ENCODE data around the gene ARHGAP31. TPM values are rescaled to one million over a fixed set of nuclear protein-coding genes. Genes with fewer than 3 reads are reported as not detected.

Gene ARHGAP31
- total RNA-seq, 2 donors from 2014 or later: 5.7 to 7.9 TPM

DNA sequence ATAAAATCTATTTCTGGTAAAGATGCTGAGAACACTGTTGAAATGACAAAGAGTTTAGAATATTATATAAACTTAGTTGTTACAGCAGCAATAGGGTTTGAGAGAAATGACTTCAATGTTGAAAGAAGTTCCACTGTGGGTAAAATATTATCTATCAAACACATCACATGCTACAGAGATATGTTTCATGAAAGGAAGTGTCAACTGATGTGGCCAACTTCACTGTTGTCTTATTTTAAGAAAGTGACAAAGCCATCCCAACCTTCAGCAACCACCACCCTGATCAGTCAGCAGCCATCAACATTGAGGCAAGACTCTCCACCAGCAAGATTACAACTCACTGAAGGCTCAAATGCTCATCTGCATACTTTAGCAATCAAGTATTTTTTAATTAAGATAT, 149.0 kb downstream of the ARHGAP31 start:
- H3K36me3 ChIP-seq (replicated peaks in 1 of 2; ENCODE audit: insufficient read depth in 1 of 2, low read depth in 2 of 2): peaks cover 0 to 22% of the 10 kb centered on the region in 2 donors
- no peak overlapping the region for H3K4me3 ChIP-seq
- no peak overlapping the region for H3K27ac ChIP-seq
- H3K4me1 ChIP-seq: no peaks in the 10 kb centered on the region
- no peaks in the 10 kb centered on the region for H3K27me3 ChIP-seq
- H3K9me3 ChIP-seq: no peaks in the 10 kb centered on the region
- TF ChIP-seq, protein P1, sequence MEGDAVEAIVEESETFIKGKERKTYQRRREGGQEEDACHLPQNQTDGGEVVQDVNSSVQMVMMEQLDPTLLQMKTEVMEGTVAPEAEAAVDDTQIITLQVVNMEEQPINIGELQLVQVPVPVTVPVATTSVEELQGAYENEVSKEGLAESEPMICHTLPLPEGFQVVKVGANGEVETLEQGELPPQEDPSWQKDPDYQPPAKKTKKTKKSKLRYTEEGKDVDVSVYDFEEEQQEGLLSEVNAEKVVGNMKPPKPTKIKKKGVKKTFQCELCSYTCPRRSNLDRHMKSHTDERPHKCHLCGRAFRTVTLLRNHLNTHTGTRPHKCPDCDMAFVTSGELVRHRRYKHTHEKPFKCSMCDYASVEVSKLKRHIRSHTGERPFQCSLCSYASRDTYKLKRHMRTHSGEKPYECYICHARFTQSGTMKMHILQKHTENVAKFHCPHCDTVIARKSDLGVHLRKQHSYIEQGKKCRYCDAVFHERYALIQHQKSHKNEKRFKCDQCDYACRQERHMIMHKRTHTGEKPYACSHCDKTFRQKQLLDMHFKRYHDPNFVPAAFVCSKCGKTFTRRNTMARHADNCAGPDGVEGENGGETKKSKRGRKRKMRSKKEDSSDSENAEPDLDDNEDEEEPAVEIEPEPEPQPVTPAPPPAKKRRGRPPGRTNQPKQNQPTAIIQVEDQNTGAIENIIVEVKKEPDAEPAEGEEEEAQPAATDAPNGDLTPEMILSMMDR (IDR thresholded peaks at IDR 0.05): no peak
- no peak for TF ChIP-seq POLR2A (IDR thresholded peaks at IDR 0.05)
- intact Hi-C loops (cut with DNase I): no loop called here
- no peak for DNase-seq
- ATAC-seq: no peak

DNA sequence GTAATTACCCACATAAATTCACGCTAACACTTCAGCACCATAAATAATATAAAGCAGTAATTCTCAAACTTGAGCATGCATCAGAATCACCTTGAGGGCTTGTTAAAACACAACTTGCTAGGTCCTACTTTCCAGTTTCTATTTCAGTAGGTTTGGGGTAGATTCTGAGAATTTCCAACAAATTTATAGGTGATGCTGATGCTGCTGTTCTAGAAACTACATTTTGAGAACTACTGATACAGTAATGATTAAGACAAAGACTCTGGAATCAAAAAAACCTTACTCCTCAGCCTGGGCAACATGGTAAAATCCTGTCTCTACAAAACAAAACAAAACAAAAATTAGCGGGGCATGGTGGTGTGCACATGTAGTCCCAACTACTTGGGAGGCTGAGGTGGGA, 150.4 kb downstream of the ARHGAP31 start:
- intact Hi-C loops (cut with DNase I): no loop called here
- H3K36me3 ChIP-seq (replicated peaks in 1 of 2; ENCODE audit: insufficient read depth in 1 of 2, low read depth in 2 of 2): peaks cover 0 to 29% of the 10 kb centered on the region in 2 donors
- no peaks in the 10 kb centered on the region for H3K4me1 ChIP-seq
- H3K9me3 ChIP-seq: no peaks in the 10 kb centered on the region
- ATAC-seq (no peak), DNase-seq (no peak)
- 95 to 100% methylated on average over 2 of the region's 2 CpGs for WGBS, 2 donors
- no peak overlapping the region for H3K27ac ChIP-seq
- H3K4me3 ChIP-seq: no peak overlapping the region
- TF ChIP-seq, protein P1 (IDR thresholded peaks at IDR 0.05): no peak
- TF ChIP-seq POLR2A (IDR thresholded peaks at IDR 0.05): no peak
- H3K27me3 ChIP-seq: no peaks in the 10 kb centered on the region

DNA sequence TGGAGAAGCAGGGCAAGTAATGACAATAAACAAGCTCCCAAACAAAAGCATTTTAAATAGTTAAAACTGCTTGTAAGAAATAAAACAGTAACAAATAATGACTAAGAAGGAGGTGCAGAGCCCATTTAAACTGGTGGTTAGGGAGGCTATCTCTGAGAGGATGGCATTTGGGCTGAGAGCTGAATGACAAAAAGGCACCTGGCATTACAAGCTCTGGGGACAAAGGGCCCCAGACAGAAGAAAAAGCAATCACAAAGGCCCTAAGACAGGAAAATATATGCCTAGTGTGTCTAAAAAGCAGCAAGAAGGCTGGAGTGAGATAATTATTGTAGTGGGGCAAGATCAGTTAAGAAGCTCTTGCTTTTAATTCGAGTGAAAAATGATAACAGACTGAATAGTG, 159.6 kb downstream of the ARHGAP31 start:
- Histone ChIP-seq H3K36me3 (replicated peaks in 1 of 2; ENCODE audit: insufficient read depth in 1 of 2, low read depth in 2 of 2) (peaks cover 6 to 39% of the 10 kb centered on the region in 2 donors), H3K27me3 (no peaks in the 10 kb centered on the region), H3K27ac (no peak overlapping the region), H3K4me3 (no peak overlapping the region), H3K4me1 (peaks cover 31% of the 10 kb centered on the region), H3K9me3 (no peaks in the 10 kb centered on the region)
- ATAC-seq (no peak), DNase-seq (no peak)
- 41 to 52% methylated on average over 1 of the region's 1 CpG for WGBS, 2 donors
- TF ChIP-seq, protein P1 (IDR thresholded peaks at IDR 0.05): no peak
- TF ChIP-seq POLR2A (IDR thresholded peaks at IDR 0.05): no peak
- intact Hi-C loops (cut with DNase I): no loop called here

DNA sequence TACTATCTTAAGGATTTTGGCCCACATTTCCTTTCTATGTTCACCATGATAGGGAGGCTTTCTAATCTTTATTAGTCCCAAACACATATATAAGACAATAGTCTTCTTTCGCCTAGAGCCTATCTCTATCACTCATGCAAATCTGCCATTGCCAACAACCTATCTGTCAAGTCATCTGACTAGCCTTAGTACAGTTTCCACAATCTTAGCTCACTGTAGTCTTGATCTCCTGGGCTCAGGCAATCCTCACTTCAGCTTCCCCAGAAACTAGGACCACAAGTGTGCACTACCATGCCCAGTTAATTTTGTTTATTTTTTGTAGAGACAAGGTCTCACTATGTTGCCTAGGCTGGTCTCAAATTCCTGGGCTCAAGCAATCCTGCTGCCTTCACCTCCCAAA, 162.3 kb downstream of the ARHGAP31 start:
- Histone ChIP-seq H3K9me3 (no peaks in the 10 kb centered on the region), H3K4me3 (no peak overlapping the region), H3K36me3 (replicated peaks in 1 of 2; ENCODE audit: insufficient read depth in 1 of 2, low read depth in 2 of 2) (peaks cover 6 to 30% of the 10 kb centered on the region in 2 donors), H3K27me3 (no peaks in the 10 kb centered on the region), H3K27ac (peak overlapping the region in 1 of 4 donors; percentile 17), H3K4me1 (peaks cover 50% of the 10 kb centered on the region)
- TF ChIP-seq POLR2A (IDR thresholded peaks at IDR 0.05): no peak
- TF ChIP-seq, protein P1 (IDR thresholded peaks at IDR 0.05): no peak
- intact Hi-C loops (cut with DNase I): no loop called here
- ATAC-seq (no peak), DNase-seq (no peak)
- WGBS, 2 donors: 41 to 67% methylated on average over 1 of the region's 1 CpG

DNA sequence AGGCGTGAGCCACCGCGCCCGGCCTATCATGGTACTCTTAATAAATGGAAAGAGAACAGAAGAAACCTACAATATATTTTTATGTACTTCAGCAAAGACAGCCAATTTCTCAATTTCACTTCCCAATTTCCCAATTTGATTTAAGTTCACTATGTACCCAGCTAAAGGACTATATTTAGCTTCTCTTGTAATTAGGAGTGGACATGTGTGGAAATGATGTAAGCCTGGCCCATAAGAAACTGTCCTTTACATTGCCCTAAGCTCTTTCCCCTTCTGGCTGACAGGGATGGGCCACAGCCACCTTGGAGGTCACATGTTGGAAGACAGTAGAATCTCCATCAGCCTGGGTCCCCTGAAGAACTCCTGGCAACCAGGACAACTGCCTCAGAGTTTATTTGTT, 163.1 kb downstream of the ARHGAP31 start:
- peaks cover 6 to 29% of the 10 kb centered on the region in 2 donors for H3K36me3 ChIP-seq (replicated peaks in 1 of 2; ENCODE audit: insufficient read depth in 1 of 2, low read depth in 2 of 2)
- peak overlapping the region in 1 of 4 donors; percentile 37 for H3K27ac ChIP-seq
- DNase-seq (peak in 1 of 4 donors; percentile 27), ATAC-seq (no peak)
- 66 to 96% methylated on average over 4 of the region's 4 CpGs for WGBS, 2 donors
- peaks cover 58% of the 10 kb centered on the region for H3K4me1 ChIP-seq
- no peak overlapping the region for H3K4me3 ChIP-seq
- intact Hi-C loops (cut with DNase I): no loop called here
- no peaks in the 10 kb centered on the region for H3K9me3 ChIP-seq
- TF ChIP-seq POLR2A (IDR thresholded peaks at IDR 0.05): no peak
- TF ChIP-seq, protein P1 (IDR thresholded peaks at IDR 0.05): no peak
- no peaks in the 10 kb centered on the region for H3K27me3 ChIP-seq
